NCI-H1417 (cell line): ENCODE results near the gene ZSWIM5.
"Not testable (repeated sequence)": the region's sequence is repeated elsewhere in the genome, so short reads cannot be mapped to it uniquely, and the experiment has no call there.

Experiments
- DNase-seq, 3 experiments: peaks; one replicate each; lab custom pipeline; 2025; lab: John Stamatoyannopoulos, UW

ZSWIM5 gene

DNA sequence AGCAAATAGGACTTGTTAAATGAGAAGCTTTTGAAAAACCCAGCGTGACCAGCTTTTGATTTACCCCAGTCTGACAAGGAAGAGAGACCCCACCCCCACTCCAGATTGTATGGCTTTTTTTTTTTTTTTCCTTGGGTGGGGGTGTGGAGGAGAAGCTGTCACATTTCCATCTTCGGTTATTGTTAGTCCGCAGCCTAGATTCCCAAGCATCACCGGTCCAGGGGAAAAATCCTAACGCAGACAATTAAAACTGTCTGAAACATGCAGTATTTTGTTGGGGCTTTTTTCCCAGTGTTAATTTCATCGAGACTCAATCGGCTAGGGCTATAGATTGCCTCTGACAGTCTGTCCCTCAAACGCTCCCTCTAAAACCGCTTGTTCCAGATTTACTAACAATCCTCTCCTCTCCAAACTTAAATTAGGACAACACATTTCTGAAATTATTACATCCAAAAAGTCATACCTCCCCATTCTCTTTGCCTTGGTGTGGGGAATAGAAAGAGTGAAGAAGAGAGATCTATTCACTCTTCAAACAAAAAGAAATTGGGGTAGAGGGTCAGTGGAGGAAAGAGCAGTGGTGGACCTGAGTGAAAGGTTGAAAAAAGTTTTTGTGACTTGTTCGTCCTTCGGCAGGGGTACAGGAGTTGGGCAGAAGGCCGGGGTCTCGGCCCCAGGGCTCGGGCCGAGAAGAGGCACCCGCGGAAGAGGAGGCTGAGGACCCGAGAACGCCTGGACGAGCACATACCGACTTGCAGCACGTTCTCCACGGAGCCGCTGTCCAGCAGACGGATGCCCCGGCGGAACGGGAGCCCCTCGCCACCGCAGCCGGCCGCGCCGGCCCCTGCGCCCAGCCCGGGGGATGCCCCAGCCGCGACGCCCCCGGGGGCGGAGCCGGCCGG, 1.1 kb downstream of the ZSWIM5 start:
- DNase-seq = peak; percentile 53 to 74 (median 62)

DNA sequence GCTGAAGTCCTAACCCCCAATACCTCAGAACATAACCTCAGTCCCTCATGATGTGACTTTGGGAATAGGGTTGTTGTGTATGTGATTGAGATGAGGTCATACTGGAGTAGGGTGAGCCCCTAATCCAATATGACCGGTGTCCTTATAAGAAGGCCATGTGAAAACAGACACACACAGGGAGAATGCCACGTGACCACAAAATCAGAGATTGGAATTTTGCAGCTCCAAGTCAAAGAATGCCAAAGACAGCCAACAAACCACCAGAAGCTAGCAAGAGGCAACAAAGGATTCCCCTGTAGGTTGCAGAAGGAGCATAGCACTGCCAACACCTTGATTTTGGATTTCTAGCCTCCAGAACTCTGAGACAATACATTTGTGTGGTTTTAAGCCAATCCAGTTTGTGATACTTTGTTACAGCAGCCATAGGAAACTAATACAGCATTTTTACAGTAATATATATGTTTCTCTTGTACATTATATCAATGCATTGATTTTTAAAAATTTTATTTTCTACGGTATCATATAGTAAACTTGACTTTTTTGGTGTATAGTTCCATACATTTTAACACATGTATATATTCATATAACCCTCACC, 5.4 kb downstream of the ZSWIM5 start:
- DNase-seq = no peak

DNA sequence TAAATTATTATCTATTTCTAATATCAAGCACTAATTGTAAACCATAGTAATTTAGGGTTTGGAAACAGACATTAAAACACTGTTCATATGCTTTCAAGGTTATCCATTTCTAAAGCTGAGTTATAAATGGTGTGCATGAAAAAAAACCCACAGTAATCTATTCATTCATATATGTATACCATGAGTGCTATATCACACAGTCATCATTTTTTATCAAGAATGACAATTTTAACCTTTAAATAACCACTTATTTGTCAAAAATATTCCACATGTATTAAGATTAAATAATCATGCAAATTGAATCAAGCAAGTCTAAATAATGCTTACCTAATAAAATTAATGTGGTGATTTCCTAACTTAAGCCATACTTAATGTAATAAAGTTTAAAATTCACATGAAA, 6.0 kb downstream of the ZSWIM5 start:
- DNase-seq = no peak

DNA sequence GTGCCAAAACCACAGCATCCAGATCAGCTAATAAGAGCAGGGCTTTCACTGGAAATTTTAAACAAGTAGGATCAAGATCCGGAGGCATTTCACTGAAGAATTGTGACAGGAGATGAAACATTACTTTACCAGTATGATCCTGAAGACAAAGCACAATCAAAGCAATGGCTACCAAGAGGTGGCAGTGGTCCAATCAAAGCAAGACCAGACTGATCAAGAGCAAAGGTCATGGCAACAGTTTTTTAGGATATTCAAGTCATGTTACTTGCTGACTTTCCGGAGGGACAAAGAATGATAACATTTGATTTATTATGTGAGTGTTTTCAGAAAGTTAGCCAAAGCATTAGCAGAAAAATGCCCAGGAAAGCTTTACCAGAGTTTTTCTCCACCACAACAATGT, 8.2 kb downstream of the ZSWIM5 start:
- no peak for DNase-seq

DNA sequence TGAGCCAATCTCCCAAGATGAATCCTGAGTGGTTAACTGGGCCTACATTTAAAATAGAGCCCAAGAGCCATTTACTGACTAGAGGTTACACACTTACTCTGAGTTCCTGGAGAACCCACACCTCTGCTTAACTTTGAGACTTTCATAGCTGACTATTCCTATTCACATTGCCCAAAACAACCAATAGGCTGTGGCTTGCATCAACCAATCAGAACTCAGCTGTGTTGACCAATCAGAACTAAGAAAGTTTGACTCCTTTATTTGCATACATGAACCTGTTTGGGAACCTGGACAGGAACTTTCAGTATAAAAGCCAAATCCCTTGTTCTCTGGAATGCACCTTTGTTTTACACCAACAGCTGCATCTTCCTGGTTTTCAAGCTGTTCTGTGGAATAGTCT, 9.5 kb downstream of the ZSWIM5 start:
- no peak for DNase-seq

DNA sequence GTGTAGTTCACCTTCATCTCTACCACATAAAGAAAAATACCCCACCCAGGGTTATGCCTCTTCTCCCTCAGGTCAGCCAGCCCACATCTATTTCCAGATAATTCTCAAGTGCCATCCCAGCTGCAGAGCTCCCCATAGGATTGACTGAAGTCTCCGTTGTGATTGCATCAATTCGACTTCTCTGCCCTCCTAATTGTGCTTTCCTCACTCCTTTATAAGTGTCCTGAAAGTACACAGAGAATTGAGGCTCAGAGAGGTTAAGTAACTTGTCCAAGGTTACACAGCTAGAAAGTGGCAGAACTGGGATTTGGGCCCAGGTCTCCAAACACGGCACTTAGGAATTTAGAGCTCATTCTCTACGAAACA, 15.0 kb downstream of the ZSWIM5 start:
- DNase-seq = no peak

DNA sequence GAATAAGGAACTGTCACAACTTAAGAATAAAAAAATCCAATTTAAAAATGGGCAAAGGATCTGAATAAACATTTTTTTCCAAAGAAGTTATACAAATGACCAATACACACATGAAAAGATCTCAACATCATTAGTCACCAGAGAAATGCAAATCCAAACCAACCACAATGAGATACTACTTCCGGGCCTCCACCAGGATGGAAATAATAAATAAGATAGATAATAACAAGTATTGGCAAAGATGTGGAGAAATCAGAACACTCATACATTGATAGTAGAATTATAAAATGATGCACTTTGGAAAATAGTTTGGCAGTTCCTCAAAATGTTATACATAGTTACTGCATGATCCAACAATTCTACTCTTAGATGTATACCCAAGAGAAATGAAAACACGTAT, 18.7 kb downstream of the ZSWIM5 start:
- no peak for DNase-seq

DNA sequence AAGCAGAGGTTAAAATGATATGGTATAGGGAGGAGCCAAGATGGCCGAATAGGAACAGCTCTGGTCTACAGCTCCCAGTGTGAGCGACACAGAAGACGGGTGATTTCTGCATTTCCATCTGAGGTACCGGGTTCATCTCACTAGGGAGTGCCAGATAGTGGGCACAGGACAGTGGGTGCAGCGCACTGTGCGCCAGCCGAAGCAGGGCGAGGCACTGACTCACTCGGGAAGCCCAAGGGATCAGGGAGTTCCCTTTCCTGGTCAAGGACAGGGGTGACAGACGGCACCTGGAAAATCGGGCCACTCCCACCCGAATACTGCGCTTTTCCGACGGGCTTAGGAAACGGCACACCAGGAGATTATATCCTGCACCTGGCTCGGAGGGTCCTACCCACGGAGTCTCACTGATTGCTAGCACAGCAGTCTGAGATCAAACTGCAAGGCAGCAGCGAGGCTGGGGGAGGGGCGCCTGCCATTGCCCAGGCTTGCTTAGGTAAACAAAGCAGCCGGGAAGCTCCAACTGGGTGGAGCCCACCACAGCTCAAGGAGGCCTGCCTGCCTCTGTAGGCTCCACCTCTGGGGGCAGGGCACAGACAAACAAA, 26.4 kb downstream of the ZSWIM5 start:
- DNase-seq = not testable (repeated sequence)

DNA sequence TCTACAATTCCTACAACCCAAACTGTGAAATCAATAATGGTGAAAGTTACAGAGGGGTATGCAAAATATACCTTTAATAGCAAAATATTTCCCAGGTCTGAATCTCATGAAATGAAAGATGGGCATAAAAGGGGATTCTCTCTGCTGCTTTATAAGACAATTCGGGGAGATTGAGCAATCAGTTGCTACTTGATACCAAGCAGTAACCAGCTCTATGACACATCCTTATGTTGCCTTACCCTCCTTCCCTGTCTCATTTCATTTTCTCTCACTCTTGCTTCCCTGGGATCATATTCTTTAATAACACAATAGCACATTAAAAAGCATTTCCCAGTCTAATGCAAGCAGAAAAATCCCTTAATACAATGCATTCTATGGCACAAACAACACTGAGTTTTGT, 29.0 kb downstream of the ZSWIM5 start:
- DNase-seq = no peak

DNA sequence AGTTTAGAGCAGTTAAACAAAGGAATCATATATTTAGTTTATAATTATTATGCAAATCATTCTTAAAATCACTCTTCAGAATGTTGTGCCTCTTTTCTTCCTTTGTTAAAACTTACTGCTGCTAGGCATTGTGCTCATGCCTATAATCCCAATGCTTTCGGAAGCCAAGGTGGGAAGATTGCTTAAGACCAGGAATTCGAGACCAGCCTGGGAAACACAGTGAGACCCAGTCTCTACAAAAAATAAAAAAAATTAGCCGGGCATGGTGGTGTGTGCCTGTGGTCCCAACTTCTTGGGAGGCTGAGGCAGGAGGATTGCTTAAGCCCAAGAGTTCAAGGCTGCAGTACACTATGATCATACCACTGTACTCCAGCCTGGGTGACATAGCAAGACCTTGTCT, 33.6 kb downstream of the ZSWIM5 start:
- DNase-seq = no peak

DNA sequence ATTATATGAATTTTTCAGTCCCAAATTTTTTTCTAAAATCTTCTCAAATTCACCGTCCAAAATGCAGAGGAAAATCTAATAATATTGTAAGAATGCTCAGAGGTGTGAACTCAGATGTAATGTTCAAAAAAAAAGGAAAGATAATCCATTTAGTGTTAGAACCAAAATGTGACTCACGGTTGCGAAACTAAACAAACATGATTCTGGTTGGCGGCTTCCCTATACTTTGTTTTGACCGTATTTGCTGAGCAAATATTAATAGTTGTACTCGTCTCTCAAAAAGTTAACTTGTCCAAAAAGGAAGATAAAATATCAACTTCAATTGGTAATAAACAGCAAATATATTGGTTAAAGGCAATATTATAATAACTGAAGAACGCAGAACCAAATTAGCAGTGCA, 34.4 kb downstream of the ZSWIM5 start:
- peak in 1 of 3 experiments; percentile 6 for DNase-seq

DNA sequence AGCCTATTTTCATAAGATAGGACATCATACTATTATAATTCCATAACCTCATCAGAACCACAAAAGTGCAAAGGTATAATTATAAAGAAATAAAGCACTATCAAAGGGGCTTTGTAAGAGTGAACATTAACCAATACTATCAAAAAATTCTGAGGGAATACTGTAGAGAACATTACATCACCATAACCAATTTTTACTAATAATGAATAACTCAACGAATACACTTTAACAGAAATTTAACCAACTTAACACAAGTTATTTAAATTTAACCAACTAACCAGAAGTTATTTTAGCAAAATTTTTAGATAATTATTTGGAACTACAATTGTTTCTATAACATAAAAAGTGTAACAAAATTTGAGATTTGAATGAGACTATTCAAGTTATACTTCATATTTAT, 34.8 kb downstream of the ZSWIM5 start:
- DNase-seq = no peak

DNA sequence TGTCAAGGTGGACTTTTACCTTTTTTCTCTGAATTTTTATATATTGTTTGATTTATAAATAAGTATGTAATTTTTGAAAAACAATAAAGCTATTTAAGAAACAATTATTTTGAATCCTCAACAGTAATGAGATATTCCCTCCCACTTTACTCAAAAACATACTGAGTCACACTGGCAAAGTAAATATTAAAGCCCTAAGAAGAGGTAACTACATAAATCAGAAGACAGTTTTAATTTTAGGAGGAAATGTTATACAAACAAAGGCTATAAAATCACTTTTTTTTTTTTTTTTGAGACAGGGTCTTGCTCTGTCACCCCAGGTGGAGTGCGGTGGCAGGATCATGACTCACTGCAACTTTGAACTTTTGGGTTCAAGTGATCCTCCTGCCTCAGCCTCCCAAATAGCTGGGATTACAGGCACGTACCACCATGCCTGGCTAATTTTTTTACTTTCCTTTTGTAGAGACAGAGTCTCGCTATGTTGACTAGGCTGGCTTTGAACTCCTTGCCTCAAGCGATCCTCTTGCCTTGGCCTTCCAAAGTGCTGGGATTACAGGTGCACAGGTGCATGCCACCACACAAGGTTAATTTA, 36.2 kb downstream of the ZSWIM5 start:
- DNase-seq = no peak

DNA sequence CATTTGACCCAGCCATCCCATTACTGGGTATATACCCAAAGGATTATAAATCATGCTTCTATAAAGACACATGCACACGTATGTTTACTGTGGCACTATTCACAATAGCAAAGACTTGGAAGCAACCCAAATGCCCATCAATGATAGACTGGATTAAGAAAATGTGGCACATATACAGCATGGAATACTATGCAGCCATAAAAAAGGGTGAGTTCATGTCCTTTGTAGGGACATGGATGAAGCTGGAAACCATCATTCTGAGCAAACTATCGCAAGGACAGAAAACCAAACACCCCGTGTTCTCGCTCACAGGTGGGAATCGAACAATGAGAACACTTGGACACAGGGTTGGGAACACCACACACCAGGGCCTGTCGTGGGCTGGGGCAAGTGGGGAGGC, 38.5 kb downstream of the ZSWIM5 start:
- DNase-seq = not testable (repeated sequence)

DNA sequence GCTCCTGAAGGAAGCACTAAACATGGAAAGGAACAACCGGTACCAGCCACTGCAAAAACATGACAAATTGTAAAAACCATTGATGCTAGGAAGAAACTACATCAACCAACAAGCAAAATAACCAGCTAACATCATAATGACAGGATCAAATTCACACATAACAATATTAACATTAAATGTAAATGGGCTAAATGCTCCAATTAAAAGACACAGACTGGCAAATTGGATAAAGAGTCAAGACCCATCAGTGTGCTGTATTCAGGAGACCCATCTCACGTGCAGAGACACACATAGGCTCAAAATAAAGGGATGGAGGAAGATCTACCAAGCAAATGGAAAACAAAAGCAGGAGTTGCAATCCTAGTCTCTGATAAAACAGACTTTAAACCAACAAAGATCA, 42.1 kb downstream of the ZSWIM5 start:
- not testable (repeated sequence) for DNase-seq

DNA sequence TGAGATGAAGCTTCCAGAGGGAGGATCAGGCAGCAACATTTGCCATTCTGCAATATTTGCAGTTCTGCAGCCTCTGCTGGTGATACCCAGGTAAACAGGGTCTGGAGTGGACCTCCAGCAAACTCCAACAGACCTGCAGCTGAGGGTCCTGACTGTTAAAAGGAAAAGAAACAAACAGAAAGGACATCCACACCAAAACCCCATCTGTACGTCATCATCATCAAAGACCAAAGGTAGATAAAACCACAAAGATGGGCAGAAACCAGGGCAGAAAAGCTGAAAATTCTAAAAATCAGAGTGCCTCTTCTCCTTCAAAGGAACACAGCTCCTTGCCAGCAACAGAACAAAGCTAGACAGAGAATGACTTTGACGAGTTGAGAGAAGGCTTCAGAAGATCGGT, 43.3 kb downstream of the ZSWIM5 start:
- DNase-seq = not testable (repeated sequence)

DNA sequence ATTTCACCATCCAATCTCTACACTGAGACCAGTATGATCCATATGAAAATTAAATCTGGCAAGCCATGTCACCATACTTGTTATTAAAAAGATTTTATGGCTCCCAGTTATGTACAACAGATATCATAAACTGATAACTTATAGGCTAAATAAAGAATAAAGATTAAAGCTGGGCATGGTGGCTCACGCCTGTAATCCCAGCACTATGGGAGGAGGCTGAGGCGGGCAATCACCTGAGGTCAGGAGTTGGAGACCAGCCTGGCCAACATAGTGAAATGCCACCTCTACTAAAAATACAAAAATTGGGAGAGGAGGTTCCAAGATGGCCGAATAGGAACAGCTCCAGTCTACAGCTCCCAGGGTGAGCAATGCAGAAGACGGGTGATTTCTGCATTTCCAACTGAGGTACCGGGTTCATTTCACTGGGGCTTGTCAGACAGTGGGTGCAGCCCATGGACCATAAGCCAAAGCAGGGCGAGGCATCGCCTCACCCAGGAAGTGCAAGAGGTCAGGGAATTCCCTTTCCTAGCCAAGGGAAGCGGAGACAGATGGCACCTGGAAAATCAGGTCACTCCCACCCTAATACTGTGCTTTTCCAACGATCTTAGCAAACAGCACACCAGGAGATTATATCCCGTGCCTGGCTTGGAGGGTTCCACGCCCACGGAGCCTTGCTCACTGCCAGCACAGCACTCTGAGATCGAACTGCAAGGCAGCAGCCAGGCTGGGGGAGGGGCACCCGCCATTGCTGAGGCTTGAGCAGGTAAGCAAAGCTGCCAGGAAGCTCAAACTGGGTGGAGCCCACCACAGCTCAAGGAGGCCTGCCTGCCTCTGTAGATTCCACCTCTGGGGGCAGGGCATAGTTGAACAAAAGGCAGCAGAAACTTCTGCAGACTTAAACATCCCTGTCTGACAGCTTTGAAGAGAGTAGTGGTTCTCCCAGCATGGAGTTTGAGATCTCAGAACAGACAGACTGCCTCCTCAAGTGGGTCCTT, 44.1 kb downstream of the ZSWIM5 start:
- not testable (repeated sequence) for DNase-seq

DNA sequence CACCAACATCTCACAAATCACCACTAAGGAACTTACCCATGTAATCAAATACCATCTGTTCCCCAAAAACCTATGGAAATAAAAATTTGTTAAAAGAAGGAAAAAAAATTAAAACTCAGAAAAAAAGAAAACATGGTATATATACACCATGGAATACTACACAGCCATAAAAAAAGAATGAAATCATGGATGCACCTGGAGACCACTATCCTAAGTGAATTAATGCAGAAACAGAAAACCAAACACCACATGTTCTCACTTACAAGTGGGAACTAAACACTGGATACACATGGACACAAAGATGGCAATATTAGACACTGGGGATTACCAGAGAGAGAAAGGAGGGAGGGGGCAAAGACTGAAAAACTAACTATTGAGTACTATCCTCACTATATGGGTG, 50.4 kb downstream of the ZSWIM5 start:
- no peak for DNase-seq

DNA sequence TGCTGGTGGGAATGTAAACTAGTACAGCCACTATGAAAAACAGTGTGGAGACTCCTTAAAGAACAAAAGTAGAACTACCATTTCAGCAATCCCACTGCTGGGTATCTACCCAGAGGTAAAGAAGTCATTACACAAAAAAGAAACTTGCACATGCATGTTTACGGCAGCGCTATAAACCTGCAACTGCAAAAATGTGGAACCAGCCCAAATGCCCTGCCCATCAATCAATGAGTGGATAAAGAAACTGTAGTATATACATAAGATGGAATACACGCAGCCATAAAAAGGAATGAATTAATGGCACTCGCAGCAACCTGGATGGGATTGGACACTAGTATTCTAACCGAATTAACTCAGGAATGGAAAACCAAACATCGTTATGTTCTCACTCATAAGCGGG, 51.0 kb downstream of the ZSWIM5 start:
- DNase-seq = no peak

DNA sequence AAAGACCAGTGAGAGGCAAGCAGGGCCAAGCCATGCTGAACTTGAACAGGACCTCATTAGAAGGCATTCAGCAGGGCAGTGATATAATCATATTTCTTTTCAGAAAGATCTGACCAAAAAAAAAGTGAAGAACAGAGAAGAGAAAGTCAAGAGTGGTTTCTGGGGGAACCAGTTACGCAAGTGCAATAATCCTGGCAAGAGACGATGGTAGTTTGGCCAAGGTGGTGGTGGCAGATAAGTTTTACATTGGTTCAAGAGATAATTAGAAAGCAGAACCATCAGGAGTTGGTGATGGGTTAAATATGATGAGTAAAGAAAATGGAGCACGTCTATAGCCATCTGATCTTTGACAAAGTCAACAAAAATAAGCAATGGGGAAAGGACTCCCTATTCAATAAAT, 54.3 kb downstream of the ZSWIM5 start:
- no peak for DNase-seq

DNA sequence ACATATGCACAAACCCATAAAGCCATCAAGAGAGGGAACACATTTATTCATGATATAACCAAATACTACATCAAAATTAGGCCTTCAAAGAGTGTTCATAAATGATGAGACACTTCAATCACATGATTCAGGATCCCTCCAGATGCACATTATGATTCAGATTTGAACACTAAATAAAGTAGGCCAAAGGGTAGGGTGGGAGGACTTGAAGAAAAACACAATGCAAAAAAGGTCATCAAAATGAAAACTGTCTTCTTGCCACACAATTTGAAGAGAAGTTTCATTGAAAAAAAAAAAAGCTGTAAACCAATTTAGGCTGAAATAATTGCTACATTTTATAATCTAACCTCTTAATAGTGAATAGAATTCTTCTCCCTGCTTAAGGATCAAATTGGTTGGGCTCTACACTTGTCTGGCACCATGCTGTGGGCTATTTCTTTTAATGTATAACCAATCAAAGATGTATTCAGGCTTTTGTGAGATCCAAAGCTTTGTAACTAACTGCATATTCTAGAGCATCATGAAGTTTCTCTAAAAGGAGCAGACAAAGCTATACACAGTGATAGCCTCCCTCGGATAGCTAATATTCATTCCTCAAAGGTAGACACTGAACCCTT, 58.1 kb downstream of the ZSWIM5 start:
- DNase-seq = peak in 1 of 3 experiments; percentile 40
